Liver (tissue), 9 donors: ENCODE data around the gene SHLD3. TPM values are rescaled to one million over a fixed set of nuclear protein-coding genes. Genes with fewer than 3 reads are reported as not detected.

Experiments
- DNase-seq: peaks from one replicate; pipeline ENCODE4 v3.0.0-alpha.2; 2017; ENCODE audit warnings: low spot score
- H3K27ac ChIP-seq, 2 donors: one replicate each; pipeline ENCODE4 v1.7.0; 2013; ENCODE audit warnings: inconsistent platforms in 2 of 2, low read length in 2 of 2, control low read depth in 1 of 2, low read depth in 1 of 2, mild to moderate bottlenecking in 1 of 2
- H3K27me3 ChIP-seq, 4 donors: one replicate each; pipeline versions ENCODE4 v1.6.1 to v1.7.0; 2013; ENCODE audit warnings: low read length in 3 of 4, inconsistent platforms in 1 of 4, mild to moderate bottlenecking in 1 of 4, moderate library complexity in 1 of 4; ENCODE audit not compliant: control insufficient read depth in 4 of 4, insufficient read depth in 4 of 4
- H3K36me3 ChIP-seq, 4 donors: one replicate each; pipeline versions ENCODE4 v1.6.1 to v1.7.0; 2013; ENCODE audit warnings: low read length in 3 of 4, mild to moderate bottlenecking in 3 of 4, low read depth in 1 of 4, moderate library complexity in 1 of 4; ENCODE audit not compliant: control insufficient read depth in 4 of 4, insufficient read depth in 3 of 4
- H3K4me1 ChIP-seq, 4 donors: one replicate each; pipeline versions ENCODE4 v1.6.1 to v1.7.0; 2013; ENCODE audit warnings: low read length in 3 of 4, mild to moderate bottlenecking in 3 of 4, moderate library complexity in 1 of 4; ENCODE audit not compliant: control insufficient read depth in 4 of 4, insufficient read depth in 4 of 4
- H3K4me3 ChIP-seq, 3 donors: one replicate each; pipeline versions ENCODE4 v1.6.1 to v1.7.0; 2013; ENCODE audit warnings: low read length in 3 of 3, control low read depth in 1 of 3, low read depth in 1 of 3, mild to moderate bottlenecking in 1 of 3
- H3K9ac ChIP-seq, 2 donors: one replicate each; pipeline ENCODE4 v1.7.0; 2013; ENCODE audit warnings: low read length in 2 of 2, mild to moderate bottlenecking in 2 of 2, moderate library complexity in 2 of 2, control low read depth in 1 of 2, low read depth in 1 of 2
- H3K9me3 ChIP-seq, 4 donors: one replicate each; pipeline versions ENCODE4 v1.6.1 to v1.7.0; 2013; ENCODE audit warnings: low read length in 3 of 4; ENCODE audit not compliant: control insufficient read depth in 4 of 4
- ATF3 ChIP-seq: IDR thresholded peaks from 2 replicates; pipeline ENCODE4 v1.6.1; 2016; ENCODE audit warnings: antibody characterized with exemption
- EGR1 ChIP-seq, 2 donors: IDR thresholded peaks; 2 replicates each; pipeline ENCODE4 v1.6.1; 2016 to 2018; ENCODE audit warnings: antibody characterized with exemption in 2 of 2, low read depth in 2 of 2
- FOXA1 ChIP-seq: IDR thresholded peaks from 2 replicates; pipeline ENCODE4 v1.6.1; 2016; ENCODE audit warnings: antibody characterized with exemption
- FOXA2 ChIP-seq: IDR thresholded peaks from 2 replicates; pipeline ENCODE4 v1.6.1; 2016; ENCODE audit warnings: antibody characterized with exemption
- GABPA ChIP-seq, 2 donors: IDR thresholded peaks in 1 of 2; conservative IDR thresholded peaks in 1 of 2; 2 replicates each; pipeline ENCODE4 v1.6.1; 2016; ENCODE audit warnings: antibody characterized with exemption in 2 of 2, mild to moderate bottlenecking in 1 of 2, moderate library complexity in 1 of 2
- HNF4A ChIP-seq, 2 donors: conservative IDR thresholded peaks; 2 replicates each; pipeline ENCODE4 v1.6.1; 2016; ENCODE audit warnings: antibody characterized with exemption in 2 of 2, mild to moderate bottlenecking in 2 of 2
- HNF4G ChIP-seq: IDR thresholded peaks from 2 replicates; pipeline ENCODE4 v1.6.1; 2016; ENCODE audit warnings: antibody characterized with exemption
- JUND ChIP-seq, 2 donors: IDR thresholded peaks; 2 replicates each; pipeline ENCODE4 v1.6.1; 2016; ENCODE audit warnings: antibody characterized with exemption in 2 of 2
- NR2F2 ChIP-seq: IDR thresholded peaks from 2 replicates; pipeline ENCODE4 v1.6.1; 2016; ENCODE audit warnings: antibody characterized with exemption
- RAD21 ChIP-seq, 2 donors: IDR thresholded peaks; 2 replicates each; pipeline ENCODE4 v1.6.1; 2016; ENCODE audit warnings: antibody characterized with exemption in 2 of 2, mild to moderate bottlenecking in 2 of 2
- RXRA ChIP-seq, 2 donors: IDR thresholded peaks; 2 replicates each; pipeline ENCODE4 v1.6.1; 2017 to 2018; ENCODE audit warnings: antibody characterized with exemption in 2 of 2, mild to moderate bottlenecking in 1 of 2
- TAF1 ChIP-seq: conservative IDR thresholded peaks from 2 replicates; pipeline ENCODE4 v1.6.1; 2016; ENCODE audit warnings: antibody characterized with exemption, mild to moderate bottlenecking
- WGBS: extraction: QIAGEN DNeasy Blood & Tissue Kit; methylation state at CpG from one replicate; pipeline ENCODE4 v1.1.7; 2013; 5-methylcytosine and 5-hydroxymethylcytosine counted together
- polyA plus RNA-seq, 2 donors: library from polyadenylated mRNA; stranded (reverse) in 1 of 2; unstranded in 1 of 2; fragments of 200-250 nt in 1 of 2; fragments of >200 nt in 1 of 2; fragmentation: Nextera tagmentation in 1 of 2; extraction: Ambion mirVana in 1 of 2; gene quantifications; one replicate each; pipeline versions ENCODE4 v1.2.1 to v1.2.3, GENCODE V29; 2013 to 2015
- total RNA-seq, 2 donors: library from RNA; depleted of rRNA; stranded (reverse); fragments of >200 nt; gene quantifications; one replicate each; pipeline ENCODE4 v1.2.3, GENCODE V29; 2014
- TF ChIP-seq, protein P1 (sequence below): IDR thresholded peaks from 2 replicates; pipeline ENCODE4 v1.6.1; 2016; ENCODE audit warnings: antibody characterized with exemption, mild to moderate bottlenecking
- TF ChIP-seq, protein P2 (sequence below): fragments of 150-350 bp; IDR thresholded peaks from 2 replicates; pipeline ENCODE4 v1.5.1; 2017; ENCODE audit warnings: improper control_type of control experiment, low read depth, low read length; ENCODE audit not compliant: missing input control
- donor health status: healthy.
- donor health status: healthy.
- donor health status: healthy.
- donor health status: healthy.
- donor health status: healthy.

Gene SHLD3
- total and polyA plus RNA-seq, 4 donors = 1.0 to 2.5 (median 1.8) TPM

GRCh38 chr5:65625743-65626142 is 916 bp downstream of the SHLD3 start:
- Histone ChIP-seq H3K27ac (no peak overlapping the region), H3K4me3 (peak overlapping the region; percentile 75 to 99 (median 99)), H3K36me3 (peaks cover 0 to 8% (median 2%) of the 10 kb centered on the region in 4 donors), H3K27me3 (no peaks in the 10 kb centered on the region), H3K4me1 (peaks cover 9 to 29% (median 23%) of the 10 kb centered on the region in 4 donors), H3K9ac (peak overlapping the region in 1 of 2 donors; percentile 90), H3K9me3 (no peaks in the 10 kb centered on the region)
- no peak for DNase-seq
- 60% methylated on average over 6 of the region's 6 CpGs for WGBS
- TF ChIP-seq RAD21 (IDR thresholded peaks at IDR 0.05) (no peak), ATF3 (no peak), EGR1 (IDR thresholded peaks at IDR 0.05; ENCODE audit: low read depth in 2 of 2) (no peak), HNF4G (no peak), GABPA (IDR thresholded peaks at IDR 0.05 in 1 of 2, conservative IDR thresholded peaks at IDR 0.05 in 1 of 2) (no peak), FOXA1 (no peak)
- TF ChIP-seq, protein P1, sequence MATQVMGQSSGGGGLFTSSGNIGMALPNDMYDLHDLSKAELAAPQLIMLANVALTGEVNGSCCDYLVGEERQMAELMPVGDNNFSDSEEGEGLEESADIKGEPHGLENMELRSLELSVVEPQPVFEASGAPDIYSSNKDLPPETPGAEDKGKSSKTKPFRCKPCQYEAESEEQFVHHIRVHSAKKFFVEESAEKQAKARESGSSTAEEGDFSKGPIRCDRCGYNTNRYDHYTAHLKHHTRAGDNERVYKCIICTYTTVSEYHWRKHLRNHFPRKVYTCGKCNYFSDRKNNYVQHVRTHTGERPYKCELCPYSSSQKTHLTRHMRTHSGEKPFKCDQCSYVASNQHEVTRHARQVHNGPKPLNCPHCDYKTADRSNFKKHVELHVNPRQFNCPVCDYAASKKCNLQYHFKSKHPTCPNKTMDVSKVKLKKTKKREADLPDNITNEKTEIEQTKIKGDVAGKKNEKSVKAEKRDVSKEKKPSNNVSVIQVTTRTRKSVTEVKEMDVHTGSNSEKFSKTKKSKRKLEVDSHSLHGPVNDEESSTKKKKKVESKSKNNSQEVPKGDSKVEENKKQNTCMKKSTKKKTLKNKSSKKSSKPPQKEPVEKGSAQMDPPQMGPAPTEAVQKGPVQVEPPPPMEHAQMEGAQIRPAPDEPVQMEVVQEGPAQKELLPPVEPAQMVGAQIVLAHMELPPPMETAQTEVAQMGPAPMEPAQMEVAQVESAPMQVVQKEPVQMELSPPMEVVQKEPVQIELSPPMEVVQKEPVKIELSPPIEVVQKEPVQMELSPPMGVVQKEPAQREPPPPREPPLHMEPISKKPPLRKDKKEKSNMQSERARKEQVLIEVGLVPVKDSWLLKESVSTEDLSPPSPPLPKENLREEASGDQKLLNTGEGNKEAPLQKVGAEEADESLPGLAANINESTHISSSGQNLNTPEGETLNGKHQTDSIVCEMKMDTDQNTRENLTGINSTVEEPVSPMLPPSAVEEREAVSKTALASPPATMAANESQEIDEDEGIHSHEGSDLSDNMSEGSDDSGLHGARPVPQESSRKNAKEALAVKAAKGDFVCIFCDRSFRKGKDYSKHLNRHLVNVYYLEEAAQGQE = no peak

GRCh38 chr5:65630981-65631380 is 6.2 kb downstream of the SHLD3 start:
- Histone ChIP-seq H3K27ac (no peak overlapping the region), H3K4me1 (peaks cover 2 to 5% (median 4%) of the 10 kb centered on the region in 4 donors), H3K27me3 (no peaks in the 10 kb centered on the region), H3K36me3 (peaks cover 0 to 9% (median 2%) of the 10 kb centered on the region in 4 donors), H3K9ac (no peak overlapping the region), H3K9me3 (no peaks in the 10 kb centered on the region), H3K4me3 (no peak overlapping the region)
- DNase-seq = no peak
- no peak for TF ChIP-seq ATF3
- TF ChIP-seq, protein P2, sequence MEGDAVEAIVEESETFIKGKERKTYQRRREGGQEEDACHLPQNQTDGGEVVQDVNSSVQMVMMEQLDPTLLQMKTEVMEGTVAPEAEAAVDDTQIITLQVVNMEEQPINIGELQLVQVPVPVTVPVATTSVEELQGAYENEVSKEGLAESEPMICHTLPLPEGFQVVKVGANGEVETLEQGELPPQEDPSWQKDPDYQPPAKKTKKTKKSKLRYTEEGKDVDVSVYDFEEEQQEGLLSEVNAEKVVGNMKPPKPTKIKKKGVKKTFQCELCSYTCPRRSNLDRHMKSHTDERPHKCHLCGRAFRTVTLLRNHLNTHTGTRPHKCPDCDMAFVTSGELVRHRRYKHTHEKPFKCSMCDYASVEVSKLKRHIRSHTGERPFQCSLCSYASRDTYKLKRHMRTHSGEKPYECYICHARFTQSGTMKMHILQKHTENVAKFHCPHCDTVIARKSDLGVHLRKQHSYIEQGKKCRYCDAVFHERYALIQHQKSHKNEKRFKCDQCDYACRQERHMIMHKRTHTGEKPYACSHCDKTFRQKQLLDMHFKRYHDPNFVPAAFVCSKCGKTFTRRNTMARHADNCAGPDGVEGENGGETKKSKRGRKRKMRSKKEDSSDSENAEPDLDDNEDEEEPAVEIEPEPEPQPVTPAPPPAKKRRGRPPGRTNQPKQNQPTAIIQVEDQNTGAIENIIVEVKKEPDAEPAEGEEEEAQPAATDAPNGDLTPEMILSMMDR = no peak
- TF ChIP-seq NR2F2 = no peak
- TF ChIP-seq HNF4A (conservative IDR thresholded peaks at IDR 0.05) = no peak
- TF ChIP-seq EGR1 (IDR thresholded peaks at IDR 0.05; ENCODE audit: low read depth in 2 of 2) = no peak
- TF ChIP-seq FOXA2 = no peak
- no peak for TF ChIP-seq TAF1
- TF ChIP-seq RXRA (IDR thresholded peaks at IDR 0.05) = no peak
- TF ChIP-seq RAD21 (IDR thresholded peaks at IDR 0.05) = no peak
- TF ChIP-seq JUND (IDR thresholded peaks at IDR 0.05) = no peak
- no peak for TF ChIP-seq GABPA (IDR thresholded peaks at IDR 0.05 in 1 of 2, conservative IDR thresholded peaks at IDR 0.05 in 1 of 2)
